Ectodermal cell (in vitro differentiated cells): Measurements from ENCODE around the gene AS3MT.
"Not testable (repeated sequence)": the region's sequence is repeated elsewhere in the genome, so short reads cannot be mapped to it uniquely, and the experiment has no call there.

Experiments
- H3K27ac ChIP-seq: 2 replicates; pipeline ENCODE4 v1.7.0; 2013; ENCODE audit warnings: mild to moderate bottlenecking, low read depth, low read length; ENCODE audit not compliant: insufficient read depth, poor library complexity, severe bottlenecking
- H3K27me3 ChIP-seq: 2 replicates; pipeline ENCODE4 v1.7.0; 2013; ENCODE audit warnings: mild to moderate bottlenecking, low read length; ENCODE audit not compliant: insufficient read depth, control insufficient read depth, poor library complexity, severe bottlenecking
- H3K36me3 ChIP-seq: one replicate; pipeline ENCODE4 v1.7.0; 2013; ENCODE audit warnings: low read length; ENCODE audit not compliant: control insufficient read depth, insufficient read depth
- H3K4me1 ChIP-seq: one replicate; pipeline ENCODE4 v1.7.0; 2013; ENCODE audit warnings: low read length; ENCODE audit not compliant: control insufficient read depth, insufficient read depth
- H3K4me3 ChIP-seq: 2 replicates; pipeline ENCODE4 v1.7.0; 2013; ENCODE audit warnings: low read depth, low read length, control low read depth; ENCODE audit not compliant: insufficient read depth
- H3K9me3 ChIP-seq: 2 replicates; pipeline ENCODE4 v1.7.0; 2013; ENCODE audit warnings: mild to moderate bottlenecking, low read length, moderate library complexity; ENCODE audit not compliant: control insufficient read depth
- WGBS, 2 experiments: methylation state at CpG; one replicate each; pipeline ENCODE4 v1.1.7; 2013; ENCODE audit warnings: missing lambda C conversion rate in 2 of 2; 5-methylcytosine and 5-hydroxymethylcytosine counted together

AS3MT gene

DNA sequence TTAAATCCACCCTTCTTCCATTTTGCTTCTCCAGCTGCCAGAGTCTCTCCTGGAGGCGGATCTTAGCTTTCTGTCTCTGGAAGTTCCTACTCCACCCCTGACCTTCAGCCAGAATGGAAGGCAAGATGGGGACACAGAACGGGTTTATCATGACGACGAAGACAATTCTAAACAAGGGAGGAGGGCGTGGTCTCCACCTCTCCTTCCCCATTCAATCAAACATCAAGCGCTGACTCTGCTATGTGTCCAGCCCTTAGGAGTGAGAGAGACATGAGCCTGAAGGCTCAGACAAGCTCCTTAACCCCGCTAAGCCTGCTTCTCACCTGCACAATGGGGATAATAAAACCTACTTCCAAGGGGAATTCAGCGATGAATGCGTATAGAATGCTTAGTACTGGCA, 35.1 kb upstream of the AS3MT start:
- Histone ChIP-seq H3K4me1 (no peaks in the 10 kb centered on the region), H3K27ac (no peak overlapping the region), H3K27me3 (no peaks in the 10 kb centered on the region), H3K4me3 (no peak overlapping the region), H3K36me3 (no peaks in the 10 kb centered on the region), H3K9me3 (no peaks in the 10 kb centered on the region)
- WGBS, 2 experiments, result 82 to 85% methylated on average over 9 of the region's 9 CpGs

DNA sequence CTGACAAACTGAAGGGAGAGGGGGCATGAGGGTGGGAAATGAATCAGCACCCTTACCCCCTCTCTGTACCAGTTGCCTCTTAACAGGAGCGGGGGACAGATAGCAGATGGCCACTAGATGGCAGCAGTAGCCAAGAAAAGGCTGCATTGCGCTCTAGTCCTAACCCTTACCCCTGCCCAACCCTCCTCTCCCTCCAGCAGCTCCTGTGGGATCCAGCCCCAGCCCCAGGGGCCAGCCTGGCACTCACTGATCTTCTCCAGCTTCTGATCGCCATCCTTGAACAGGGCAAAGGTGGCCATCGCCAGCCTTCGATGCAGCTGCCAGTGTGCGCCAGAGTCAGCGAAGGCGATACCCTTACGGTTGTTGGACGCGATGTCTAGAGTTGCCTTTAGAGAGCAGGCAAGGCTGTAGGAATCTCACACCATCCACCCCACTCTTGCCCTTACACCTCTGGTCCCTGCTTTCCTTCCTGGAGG, 34.2 kb upstream of the AS3MT start:
- H3K27ac ChIP-seq, result no peak overlapping the region
- no peaks in the 10 kb centered on the region for H3K36me3 ChIP-seq
- no peaks in the 10 kb centered on the region for H3K27me3 ChIP-seq
- 73 to 74% methylated on average over 11 of the region's 11 CpGs for WGBS, 2 experiments
- H3K4me1 ChIP-seq, result no peaks in the 10 kb centered on the region
- H3K4me3 ChIP-seq, result no peak overlapping the region
- H3K9me3 ChIP-seq, result no peaks in the 10 kb centered on the region

DNA sequence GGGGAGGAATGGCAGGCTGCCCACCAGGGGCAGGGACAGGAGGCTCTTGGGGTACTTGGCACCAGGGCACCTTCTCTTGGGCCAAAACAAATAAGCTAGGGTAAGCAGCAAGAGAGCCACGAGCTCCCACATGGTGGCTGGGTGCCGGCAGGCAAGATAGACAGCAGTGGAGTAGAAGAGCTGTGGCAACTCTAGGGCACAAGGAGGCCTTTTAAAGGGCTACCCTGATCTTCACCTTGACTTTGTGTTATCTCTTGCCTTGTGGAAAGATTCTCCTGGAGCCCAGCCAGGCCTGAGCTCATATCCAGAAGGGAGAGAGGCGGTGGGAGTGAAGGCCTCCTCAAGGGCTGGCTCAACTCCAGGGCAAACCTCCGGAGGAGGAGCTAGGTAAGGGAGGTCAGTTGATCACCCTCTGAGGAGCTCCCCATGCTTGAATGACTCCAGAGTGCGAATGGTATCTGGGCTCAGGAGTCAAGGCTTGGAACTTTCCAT, 32.0 kb upstream of the AS3MT start, which contains the start of gene CYP17A1:
Gene CYP17A1 (minus strand): TSS at position 184 of the 492 bp plus-strand sequence. CDS start 52 bp downstream, at position 132.
- Histone ChIP-seq H3K9me3 (no peaks in the 10 kb centered on the region), H3K4me1 (no peaks in the 10 kb centered on the region), H3K27me3 (no peaks in the 10 kb centered on the region), H3K36me3 (no peaks in the 10 kb centered on the region), H3K4me3 (no peak within 1 kb of the TSS), H3K27ac (no peak within 1 kb of the TSS)
- WGBS, 2 experiments, result 91 to 94% methylated on average over 5 of the region's 5 CpGs

DNA sequence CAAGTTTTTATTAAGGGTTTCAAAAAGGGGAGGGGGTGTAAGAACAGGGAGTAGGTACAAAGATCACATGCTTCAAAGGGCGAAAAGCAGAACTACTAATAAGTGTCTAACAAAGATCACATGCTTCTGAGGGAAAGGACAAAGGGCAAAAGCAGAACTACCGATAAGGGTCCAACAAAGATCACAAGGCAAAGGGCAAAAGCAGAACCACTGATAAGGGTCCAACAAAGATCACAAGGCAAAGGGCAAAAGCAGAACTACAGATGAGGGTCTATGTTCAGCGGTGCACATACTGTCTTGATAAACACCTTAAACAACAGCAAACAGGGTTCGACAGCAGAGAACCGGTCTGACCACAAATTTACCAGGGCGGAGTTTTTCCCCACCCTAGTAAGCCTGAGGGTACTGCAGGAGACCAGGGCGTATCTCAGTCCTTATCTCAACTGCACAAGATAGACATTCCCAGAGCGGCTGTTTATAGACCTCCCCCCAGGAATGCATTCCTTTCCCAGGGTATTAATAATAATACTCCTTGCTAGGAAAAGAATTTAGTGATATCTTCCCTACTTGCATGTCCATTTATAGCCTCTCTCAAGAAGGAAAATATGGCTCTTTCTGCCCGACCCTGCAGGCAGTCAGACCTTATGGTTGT, 30.9 kb upstream of the AS3MT start:
- not testable (repeated sequence) for H3K9me3 ChIP-seq, H3K27me3 ChIP-seq, H3K36me3 ChIP-seq, H3K27ac ChIP-seq, H3K4me3 ChIP-seq, H3K4me1 ChIP-seq
- 95 to 96% methylated on average over 9 of the region's 9 CpGs for WGBS, 2 experiments

DNA sequence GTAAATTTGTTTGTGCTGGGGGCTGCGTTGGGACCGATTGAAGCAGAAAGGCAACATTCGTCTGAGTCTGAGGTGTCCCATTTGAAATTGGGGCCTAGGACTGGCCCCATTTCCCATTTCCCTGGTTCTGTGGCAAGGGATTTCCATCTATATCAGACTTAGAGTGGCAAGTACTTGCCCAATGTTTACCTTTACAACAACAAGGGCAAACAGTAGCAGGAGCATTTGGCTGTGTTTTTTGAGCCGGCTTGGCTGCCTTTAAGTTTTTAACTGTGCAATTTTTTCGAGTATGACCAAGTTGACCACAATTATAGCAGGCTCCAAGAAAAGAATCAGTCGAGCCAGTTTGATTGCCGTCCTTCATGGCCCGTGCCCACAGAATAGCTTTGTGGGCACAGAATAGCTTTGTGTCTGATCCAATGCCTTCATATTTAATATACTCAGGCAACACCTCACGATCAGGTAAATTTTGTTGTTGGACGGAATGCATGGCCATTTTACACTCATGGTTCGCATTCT, 27.4 kb upstream of the AS3MT start:
- Histone ChIP-seq H3K27me3 (no peaks in the 10 kb centered on the region), H3K27ac (no peak overlapping the region), H3K4me3 (no peak overlapping the region), H3K36me3 (no peaks in the 10 kb centered on the region), H3K9me3 (no peaks in the 10 kb centered on the region), H3K4me1 (no peaks in the 10 kb centered on the region)
- 92% methylated on average over 11 of the region's 11 CpGs for WGBS, 2 experiments

DNA sequence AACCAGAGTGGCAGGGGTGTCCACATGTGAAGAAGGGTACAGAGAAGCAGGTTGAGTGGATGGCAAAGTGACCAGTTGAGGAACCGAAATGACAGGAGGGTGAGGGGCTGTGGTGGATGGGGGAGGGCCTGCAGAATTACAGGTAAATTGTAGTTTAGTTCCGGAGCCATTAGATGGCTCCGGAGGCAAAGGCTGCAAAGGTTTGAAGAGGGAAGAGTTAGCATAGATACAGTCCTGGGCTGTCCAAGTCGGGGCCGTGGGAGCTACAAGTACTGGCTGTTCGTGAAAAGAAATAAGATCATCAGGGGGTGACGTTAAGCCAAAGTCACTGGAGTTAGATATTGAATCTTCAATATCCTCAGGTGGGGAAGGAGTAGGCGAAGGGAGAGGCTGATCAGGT, 26.1 kb upstream of the AS3MT start:
- WGBS, 2 experiments, result 67 to 69% methylated on average over 8 of the region's 8 CpGs
- H3K4me1 ChIP-seq, H3K9me3 ChIP-seq, H3K36me3 ChIP-seq, H3K27me3 ChIP-seq, H3K27ac ChIP-seq, H3K4me3 ChIP-seq: not testable (repeated sequence)

DNA sequence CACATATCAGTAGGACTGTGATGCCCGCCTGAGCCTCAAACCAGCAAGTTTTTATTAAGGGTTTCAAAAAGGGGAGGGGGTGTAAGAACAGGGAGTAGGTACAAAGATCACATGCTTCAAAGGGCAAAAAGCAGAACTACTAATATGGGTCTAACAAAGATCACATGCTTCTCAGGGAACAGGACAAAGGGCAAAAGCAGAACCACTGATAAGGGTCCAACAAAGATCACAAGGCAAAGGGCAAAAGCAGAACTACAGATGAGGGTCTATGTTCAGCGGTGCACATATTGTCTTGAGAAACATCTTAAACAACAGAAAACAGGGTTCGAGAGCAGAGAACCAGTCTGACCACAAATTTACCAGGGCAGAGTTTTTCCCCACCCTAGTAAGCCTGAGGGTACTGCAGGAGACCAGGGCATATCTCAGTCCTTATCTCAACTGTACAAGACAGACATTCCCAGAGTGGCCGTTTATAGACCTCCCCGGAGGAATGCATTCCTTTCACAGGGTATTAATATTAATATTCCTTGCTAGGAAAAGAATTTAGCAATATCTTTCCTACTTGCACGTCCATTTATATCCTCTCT, 25.0 kb upstream of the AS3MT start:
- not testable (repeated sequence) for H3K27ac ChIP-seq, H3K36me3 ChIP-seq, H3K4me1 ChIP-seq, H3K4me3 ChIP-seq, H3K27me3 ChIP-seq, H3K9me3 ChIP-seq
- WGBS, 2 experiments, result 95 to 97% methylated on average over 5 to 6 of the region's 6 CpGs

DNA sequence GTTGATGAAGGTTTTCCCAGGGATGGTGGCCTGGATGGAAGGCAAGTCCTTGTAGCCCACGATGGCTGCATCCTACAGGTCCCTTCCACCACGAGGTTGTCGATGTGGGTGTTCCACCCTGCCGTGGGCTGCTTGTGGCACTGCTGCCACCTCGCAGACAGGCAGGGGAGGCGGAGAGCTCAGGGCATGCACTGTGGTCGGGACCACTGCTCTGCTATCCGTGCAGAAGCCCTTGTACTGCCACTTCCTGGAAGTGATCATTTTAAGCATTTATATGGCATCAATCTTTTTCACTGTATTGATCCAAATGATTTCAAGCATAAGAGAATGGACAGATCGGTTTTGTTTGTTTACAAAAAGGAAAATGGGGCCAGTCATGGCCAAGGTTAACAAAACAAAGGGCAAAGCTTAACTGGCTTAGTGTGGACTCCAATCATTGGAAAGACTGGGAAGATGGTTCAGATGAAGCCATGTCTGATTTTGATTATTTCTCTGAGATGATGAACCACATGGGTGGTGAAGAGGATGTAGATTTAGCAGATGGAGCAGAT, 23.8 kb upstream of the AS3MT start:
- Histone ChIP-seq H3K4me3 (no peak overlapping the region), H3K27me3 (no peaks in the 10 kb centered on the region), H3K4me1 (no peaks in the 10 kb centered on the region), H3K9me3 (no peaks in the 10 kb centered on the region), H3K36me3 (no peaks in the 10 kb centered on the region), H3K27ac (no peak overlapping the region)
- 90 to 92% methylated on average over 9 of the region's 9 CpGs for WGBS, 2 experiments

DNA sequence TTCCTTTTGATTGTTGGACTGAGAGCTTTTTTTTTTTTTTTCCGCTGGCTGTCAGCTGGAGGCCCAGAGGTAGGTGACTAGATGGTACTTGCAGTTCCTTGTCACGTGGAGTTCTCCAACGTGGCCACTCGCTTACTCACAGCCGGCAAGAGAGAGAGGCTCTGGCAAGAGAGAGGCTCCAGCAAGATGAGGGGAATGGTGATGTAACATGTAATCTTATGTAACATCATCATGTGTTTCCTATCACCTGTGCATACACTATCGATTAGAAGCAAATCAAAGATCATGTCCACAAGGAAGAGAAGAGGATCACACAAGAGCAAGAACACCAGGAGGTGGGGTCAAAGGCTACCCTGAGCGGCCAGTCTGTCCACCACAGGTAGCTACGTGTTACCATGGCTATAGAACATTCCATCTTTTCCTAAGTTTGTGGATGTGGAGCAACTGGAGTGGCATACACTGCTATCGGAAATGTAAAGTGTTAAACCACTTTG, 19.2 kb upstream of the AS3MT start:
- Histone ChIP-seq H3K4me1 (no peaks in the 10 kb centered on the region), H3K9me3 (no peaks in the 10 kb centered on the region), H3K4me3 (no peak overlapping the region), H3K27me3 (no peaks in the 10 kb centered on the region), H3K27ac (no peak overlapping the region), H3K36me3 (no peaks in the 10 kb centered on the region)
- WGBS, 2 experiments, result 92% methylated on average over 9 of the region's 9 CpGs

DNA sequence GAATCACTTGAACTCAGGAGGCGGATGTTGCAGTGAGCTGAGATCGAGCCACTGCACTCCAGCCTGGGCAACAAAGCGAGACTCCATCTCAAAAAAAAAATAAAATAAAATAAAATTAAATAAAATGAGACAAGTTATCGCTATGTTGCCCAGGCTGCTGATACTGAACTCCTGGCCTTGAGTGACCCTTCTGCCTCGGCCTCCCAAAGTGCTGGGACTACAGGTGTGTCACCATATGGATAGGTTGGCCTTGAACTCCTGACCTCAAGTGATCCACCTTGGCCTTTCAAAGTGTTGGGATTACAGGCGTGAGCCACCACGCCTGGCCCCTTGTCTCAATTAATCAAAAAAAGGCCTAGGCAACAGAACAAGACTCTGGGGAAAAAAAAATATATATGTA, 16.0 kb upstream of the AS3MT start:
- not testable (repeated sequence) for H3K9me3 ChIP-seq, H3K4me3 ChIP-seq, H3K36me3 ChIP-seq, H3K27ac ChIP-seq, H3K27me3 ChIP-seq, H3K4me1 ChIP-seq
- WGBS, 2 experiments, result 92 to 97% methylated on average over 5 to 7 of the region's 7 CpGs
